A549 (cell line): ENCODE data around the gene RAD50. TPM values are rescaled to one million over a fixed set of nuclear protein-coding genes. Genes with fewer than 3 reads are reported as not detected.
"Not testable (repeated sequence)": the region's sequence is repeated elsewhere in the genome, so short reads cannot be mapped to it uniquely, and the experiment has no call there.

Source experiments
- ATAC-seq, 2 experiments: fragments of 200-7000 bp in 1 of 2; fragments of >200 bp in 1 of 2; cut with Nextera tagmentation in 1 of 2; cut with Tn5 transposase in 1 of 2; 3 replicates each; pipeline versions ENCODE4 v1.8.0 to v1.9.1; 2018 to 2020; ENCODE audit warnings: mild to moderate bottlenecking in 1 of 2, moderate library complexity in 1 of 2
- CTCF ChIA-PET: fragments of 300-600 bp; sonication (Branson Sonifier 250); formaldehyde crosslinking; extraction: SDS; loops from one replicate; lab custom pipeline; 2021; ENCODE audit warnings: antibody characterized with exemption, inconsistent platforms; lab: Yijun Ruan, JAX
- POLR2A ChIA-PET: fragments of 350-600 bp; formaldehyde crosslinking; extraction: SDS; loops from one replicate; lab custom pipeline; 2021; ENCODE audit warnings: antibody characterized with exemption, inconsistent platforms; lab: Yijun Ruan, JAX
- DNase-seq, 2 experiments: peaks; one replicate each; pipeline versions ENCODE4 v3.0.0 to v3.0.0-alpha.2; 2011 to 2016; ENCODE audit warnings: low read depth in 1 of 2, low spot score in 1 of 2
- FAIRE-seq: peaks from 2 replicates; lab custom pipeline; 2011; peaks lifted over from hg19 to GRCh38; lab: Jason Lieb, UNC
- H3K27ac ChIP-seq, 2 experiments: fragments of >200 bp; sonication (Bioruptor Twin); formaldehyde crosslinking; 3 replicates each; pipeline ENCODE4 v1.5.1; 2016 to 2017
- H3K4me1 ChIP-seq: fragments of >200 bp; sonication (Bioruptor Twin); formaldehyde crosslinking; 3 replicates; pipeline ENCODE4 v1.6.1; 2016
- H3K4me2 ChIP-seq: fragments of >200 bp; sonication (Bioruptor Twin); formaldehyde crosslinking; 3 replicates; pipeline ENCODE4 v1.6.1; 2016
- H3K4me3 ChIP-seq: fragments of >200 bp; sonication (Bioruptor Twin); formaldehyde crosslinking; 3 replicates; pipeline ENCODE4 v1.5.1; 2016
- H3K9me3 ChIP-seq: fragments of >200 bp; sonication (Bioruptor Twin); formaldehyde crosslinking; 3 replicates; pipeline ENCODE4 v1.6.1; 2016
- CBX2 ChIP-seq: fragments of 200-600 bp; sonication (generic); IDR thresholded peaks from 2 replicates; pipeline ENCODE4 v1.6.1; 2016; ENCODE audit warnings: low read depth, mild to moderate bottlenecking, borderline replicate concordance
- CEBPB ChIP-seq, 2 experiments: fragments of >200 bp in 1 of 2; sonication (Bioruptor Twin) in 1 of 2; formaldehyde crosslinking in 1 of 2; IDR thresholded peaks; 2 replicates each; pipeline ENCODE4 v1.6.1; 2012 to 2016
- CHD4 ChIP-seq: fragments of 200-600 bp; sonication (generic); IDR thresholded peaks from 2 replicates; pipeline ENCODE4 v1.6.1; 2016; ENCODE audit warnings: antibody characterized with exemption, mild to moderate bottlenecking, borderline replicate concordance
- CTCF ChIP-seq: fragments of >200 bp; sonication (Bioruptor Twin); formaldehyde crosslinking; IDR thresholded peaks from 3 replicates; pipeline ENCODE4 v1.5.1; 2016
- ESRRA ChIP-seq: fragments of 150-350 bp; IDR thresholded peaks from 2 replicates; pipeline ENCODE4 v1.6.1; 2014; ENCODE audit warnings: mild to moderate bottlenecking, low read length, borderline replicate concordance
- FOSB ChIP-seq: fragments of 250-450 bp; sonication (Bioruptor Pico); IDR thresholded peaks from 2 replicates; pipeline ENCODE4 v1.5.0; 2020; ENCODE audit warnings: mild to moderate bottlenecking, moderate library complexity
- HMGXB4 ChIP-seq: fragments of 250-450 bp; sonication (Bioruptor Pico); IDR thresholded peaks from 2 replicates; pipeline ENCODE4 v1.5.0; 2021; ENCODE audit warnings: mild to moderate bottlenecking, moderate library complexity, borderline replicate concordance
- HOXA7 ChIP-seq: fragments of 250-450 bp; sonication (Bioruptor Pico); IDR thresholded peaks from 2 replicates; pipeline ENCODE4 v1.5.0; 2020; ENCODE audit warnings: mild to moderate bottlenecking, moderate library complexity
- HOXB13 ChIP-seq: fragments of 250-450 bp; sonication (Bioruptor Pico); IDR thresholded peaks from 2 replicates; pipeline ENCODE4 v1.5.0; 2020; ENCODE audit warnings: low read depth, mild to moderate bottlenecking, moderate library complexity
- JUNB ChIP-seq: fragments of >200 bp; sonication (Bioruptor Twin); formaldehyde crosslinking; IDR thresholded peaks from 2 replicates; pipeline ENCODE4 v1.6.1; 2016
- MAX ChIP-seq: IDR thresholded peaks from 2 replicates; pipeline ENCODE4 v1.6.1; 2012
- MAZ ChIP-seq: fragments of 150-350 bp; IDR thresholded peaks from 2 replicates; pipeline ENCODE4 v1.6.1; 2014; ENCODE audit warnings: antibody characterized with exemption, low read depth, low read length, borderline replicate concordance
- PHF8 ChIP-seq: fragments of 200-600 bp; sonication (generic); IDR thresholded peaks from 2 replicates; pipeline ENCODE4 v1.6.1; 2016; ENCODE audit warnings: low read depth, mild to moderate bottlenecking, antibody characterized with exemption, moderate library complexity, borderline replicate concordance
- POLR2AphosphoS2 ChIP-seq: conservative IDR thresholded peaks from 2 replicates; pipeline ENCODE4 v1.6.1; 2012; ENCODE audit warnings: low read length, improper control_type of control experiment, inconsistent platforms
- TP53 ChIP-seq: fragments of 250-450 bp; sonication (Bioruptor Pico); IDR thresholded peaks from 2 replicates; pipeline ENCODE4 v1.5.0; 2021; ENCODE audit warnings: mild to moderate bottlenecking, moderate library complexity
- WGBS: methylation state at CpG from one replicate; pipeline ENCODE4 v1.1.6; 2017; ENCODE audit errors: missing lambda C conversion rate; 5-methylcytosine and 5-hydroxymethylcytosine counted together
- polyA plus RNA-seq, 4 experiments: library from polyadenylated mRNA; depleted of rRNA in 3 of 4; stranded (reverse); fragments of >200 nt; fragmentation: RNase III in 1 of 4; extraction: RNeasy Plus Mini Kit Qiagen cat#74134 plus additional on column Dnase treatment in 1 of 4; gene quantifications; 2 replicates in 3 of 4; 3 replicates in 1 of 4; pipeline ENCODE4 v1.2.3, GENCODE V29; 2011 to 2017

Gene RAD50
- polyA plus RNA-seq, 2 of the 4 experiments (the other 2 are of a cell fraction), result 39.6 to 81.5 TPM

GRCh38 chr5:132689513-132689912 is 132.7 kb downstream of the RAD50 start:
- no peak for TF ChIP-seq POLR2AphosphoS2
- no peak for TF ChIP-seq JUNB
- TF ChIP-seq CHD4, result no peak
- no peak for TF ChIP-seq HMGXB4 (CRISPR knock-in tag)
- no peaks in the 10 kb centered on the region for H3K9me3 ChIP-seq
- ChIA-PET POLR2A (no interaction called here), CTCF (interaction anchor here (0.9 to 2.4 kb wide), 2 partner anchors 10 to 12 kb away, joined by 3 to 7 read pairs; no protein-coding TSS in a partner anchor)
- H3K4me2 ChIP-seq, result no peak overlapping the region
- no peak overlapping the region for H3K27ac ChIP-seq
- no peak overlapping the region for H3K4me3 ChIP-seq
- FAIRE-seq (no peak), ATAC-seq (no peak), DNase-seq (no peak)
- H3K4me1 ChIP-seq, result peaks cover 5% of the 10 kb centered on the region; the same call in 1 of the 3 replicates
- 94% methylated on average over 7 of the region's 7 CpGs for WGBS

GRCh38 chr5:132690156-132690555 is 133.4 kb downstream of the RAD50 start:
- FAIRE-seq, result peak; percentile 7
- CTCF ChIA-PET, result interaction anchor here (0.9 to 2.4 kb wide), 2 partner anchors 11 to 13 kb away, joined by 3 to 7 read pairs; no protein-coding TSS in a partner anchor
- ATAC-seq, result no peak

GRCh38 chr5:132691755-132692631 is 135.2 kb downstream of the RAD50 start:
- H3K4me2 ChIP-seq, H3K9me3 ChIP-seq, POLR2A ChIA-PET, H3K4me3 ChIP-seq, DNase-seq, H3K4me1 ChIP-seq, FAIRE-seq, ATAC-seq: not testable (repeated sequence)
- H3K27ac ChIP-seq, result peak overlapping the region in 1 of 2 experiments; percentile 9; a peak in 2 of 6 replicates
- CTCF ChIA-PET, result interaction anchor here (0.6 kb wide), 1 partner anchor 47 kb away, joined by 3 read pairs; no protein-coding TSS in a partner anchor
- 78% methylated on average over 5 of the region's 5 CpGs for WGBS

More at GRCh38 chr5:132690156-132690555, 133.4 kb downstream of the RAD50 start:
- no peak overlapping the region for H3K27ac ChIP-seq
- 96% methylated on average over 3 of the region's 3 CpGs for WGBS
- peaks cover 5% of the 10 kb centered on the region; the same call in 1 of the 3 replicates for H3K4me1 ChIP-seq
- DNase-seq, result no peak
- H3K4me3 ChIP-seq, result no peak overlapping the region
- no peaks in the 10 kb centered on the region for H3K9me3 ChIP-seq
- POLR2A ChIA-PET, result no interaction called here
- TF ChIP-seq FOSB (CRISPR knock-in tag) (no peak), PHF8 (no peak), MAZ (no peak), ESRRA (no peak), CTCF (no peak), HOXA7 (CRISPR knock-in tag) (no peak), MAX (no peak), CEBPB (IDR thresholded peaks at IDR 0.05) (no peak), CBX2 (no peak), TP53 (CRISPR knock-in tag) (no peak), HOXB13 (CRISPR knock-in tag) (no peak)
- H3K4me2 ChIP-seq, result no peak overlapping the region
